HEK293T (cell line): Measurements from ENCODE around the gene PRND.

Experiments used
- ELF4 ChIP-seq: fragments of 450-650 bp; IDR thresholded peaks from 2 replicates; pipeline ENCODE4 v1.6.1; 2017; ENCODE audit warnings: antibody characterized with exemption
- FOXM1 ChIP-seq: fragments of 450-650 bp; IDR thresholded peaks from 2 replicates; pipeline ENCODE4 v1.6.1; 2017; ENCODE audit warnings: mild to moderate bottlenecking, borderline replicate concordance

- TF ChIP-seq FOXM1: no peak
- TF ChIP-seq ELF4: no peak
These were observed 52.5 kb downstream of the PRND start for GRCh38 chr20:4774207-4774606.
